Glutamatergic neuron (in vitro differentiated cells): ENCODE data around the gene KRT83. TPM values are rescaled to one million over a fixed set of nuclear protein-coding genes. Genes with fewer than 3 reads are reported as not detected.

ENCODE experiments used
- DNase-seq: peaks from one replicate; pipeline ENCODE4 v3.0.0; 2022
- H3K27ac Mint-ChIP-seq: one replicate; pipeline ENCODE4 v1.8.0; 2020; ENCODE audit warnings: mild to moderate bottlenecking, mixed read lengths, inconsistent platforms; ENCODE audit not compliant: unreplicated experiment
- H3K27me3 Mint-ChIP-seq: one replicate; pipeline ENCODE4 v1.8.0; 2020; ENCODE audit warnings: mild to moderate bottlenecking, moderate library complexity, mixed read lengths, inconsistent platforms; ENCODE audit not compliant: unreplicated experiment
- H3K36me3 Mint-ChIP-seq: one replicate; pipeline ENCODE4 v1.8.0; 2020; ENCODE audit warnings: mild to moderate bottlenecking, mixed read lengths, inconsistent platforms; ENCODE audit not compliant: unreplicated experiment
- H3K4me1 Mint-ChIP-seq: one replicate; pipeline ENCODE4 v1.8.0; 2020; ENCODE audit warnings: mild to moderate bottlenecking, low read depth, mixed read lengths, inconsistent platforms; ENCODE audit not compliant: unreplicated experiment
- H3K4me3 Mint-ChIP-seq: one replicate; pipeline ENCODE4 v1.8.0; 2020; ENCODE audit warnings: mild to moderate bottlenecking, mixed read lengths, inconsistent platforms; ENCODE audit not compliant: unreplicated experiment
- H3K9me3 Mint-ChIP-seq: one replicate; pipeline ENCODE4 v1.8.0; 2020; ENCODE audit warnings: mild to moderate bottlenecking, moderate library complexity, mixed read lengths, inconsistent platforms; ENCODE audit not compliant: unreplicated experiment
- CTCF ChIP-seq: fragments of 200-600 bp; sonication (generic); IDR thresholded peaks from one replicate; pipeline ENCODE4 v1.5.0; 2021; ENCODE audit not compliant: partially characterized antibody, unreplicated experiment
- total RNA-seq: library from RNA; stranded (reverse); fragmentation: NEBNext Ultra II Directional; extraction: Animal tissue kit (Norgen Biotek cat#: 25700); gene quantifications from one replicate; pipeline ENCODE4 v1.2.1, GENCODE V29; 2021; ENCODE audit not compliant: unreplicated experiment

Gene KRT83
- total RNA-seq, 1 donor from 2014 or later = not detected

DNA sequence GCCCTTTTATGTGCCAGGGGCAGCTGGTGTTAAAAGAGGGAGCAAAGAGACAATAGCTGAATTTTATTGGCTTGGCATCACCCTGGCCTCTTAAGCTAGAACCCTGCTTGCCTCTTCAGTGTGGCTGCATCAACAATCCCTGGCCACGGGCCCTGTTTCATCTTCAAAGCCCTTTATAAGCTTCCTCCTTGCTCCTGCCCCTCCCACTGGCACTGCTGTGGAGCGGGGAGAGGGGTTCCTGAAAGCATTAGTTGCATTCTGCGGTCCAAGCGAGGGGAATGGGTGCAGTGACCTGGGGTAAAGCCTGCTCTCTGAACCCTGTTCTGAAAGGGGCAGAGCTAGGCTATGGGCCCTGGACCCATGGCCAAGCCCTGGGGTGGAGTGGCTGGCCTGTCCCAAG is 220 bp upstream of the KRT83 start:
- no peaks in the 10 kb centered on the region for H3K4me1 Mint-ChIP-seq
- no peak overlapping the region for H3K4me3 Mint-ChIP-seq
- H3K9me3 Mint-ChIP-seq = peaks cover 4% of the 10 kb centered on the region
- no peak for DNase-seq
- H3K36me3 Mint-ChIP-seq = peaks cover 3% of the 10 kb centered on the region
- TF ChIP-seq CTCF = no peak
- no peak overlapping the region for H3K27ac Mint-ChIP-seq
- H3K27me3 Mint-ChIP-seq = peaks cover 7% of the 10 kb centered on the region

DNA sequence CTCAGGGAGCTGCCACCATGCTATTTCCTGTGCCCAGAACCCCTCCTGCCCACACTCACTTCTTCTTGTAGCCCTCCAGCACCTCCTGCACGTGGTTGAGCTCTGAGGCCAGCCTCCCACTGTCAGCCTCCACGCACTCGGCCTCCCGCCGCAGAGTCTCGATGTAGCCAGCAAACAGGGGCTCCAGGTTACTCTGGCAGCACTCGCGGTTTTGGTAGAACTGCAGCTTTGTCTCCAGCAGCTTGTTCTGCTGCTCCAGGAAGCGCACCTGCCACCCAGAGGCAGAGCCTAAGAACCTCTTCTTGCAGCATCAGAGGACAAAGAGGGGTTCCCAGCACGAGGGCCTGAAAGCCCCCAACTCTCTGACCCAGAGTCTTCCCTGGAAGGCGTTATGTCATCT is 2.1 kb downstream of the KRT83 start:
- H3K27me3 Mint-ChIP-seq = peaks cover 9% of the 10 kb centered on the region
- H3K4me1 Mint-ChIP-seq = no peaks in the 10 kb centered on the region
- no peak for DNase-seq
- no peak overlapping the region for H3K27ac Mint-ChIP-seq
- H3K36me3 Mint-ChIP-seq = no peaks in the 10 kb centered on the region
- no peak overlapping the region for H3K4me3 Mint-ChIP-seq
- no peaks in the 10 kb centered on the region for H3K9me3 Mint-ChIP-seq
- no peak for TF ChIP-seq CTCF

DNA sequence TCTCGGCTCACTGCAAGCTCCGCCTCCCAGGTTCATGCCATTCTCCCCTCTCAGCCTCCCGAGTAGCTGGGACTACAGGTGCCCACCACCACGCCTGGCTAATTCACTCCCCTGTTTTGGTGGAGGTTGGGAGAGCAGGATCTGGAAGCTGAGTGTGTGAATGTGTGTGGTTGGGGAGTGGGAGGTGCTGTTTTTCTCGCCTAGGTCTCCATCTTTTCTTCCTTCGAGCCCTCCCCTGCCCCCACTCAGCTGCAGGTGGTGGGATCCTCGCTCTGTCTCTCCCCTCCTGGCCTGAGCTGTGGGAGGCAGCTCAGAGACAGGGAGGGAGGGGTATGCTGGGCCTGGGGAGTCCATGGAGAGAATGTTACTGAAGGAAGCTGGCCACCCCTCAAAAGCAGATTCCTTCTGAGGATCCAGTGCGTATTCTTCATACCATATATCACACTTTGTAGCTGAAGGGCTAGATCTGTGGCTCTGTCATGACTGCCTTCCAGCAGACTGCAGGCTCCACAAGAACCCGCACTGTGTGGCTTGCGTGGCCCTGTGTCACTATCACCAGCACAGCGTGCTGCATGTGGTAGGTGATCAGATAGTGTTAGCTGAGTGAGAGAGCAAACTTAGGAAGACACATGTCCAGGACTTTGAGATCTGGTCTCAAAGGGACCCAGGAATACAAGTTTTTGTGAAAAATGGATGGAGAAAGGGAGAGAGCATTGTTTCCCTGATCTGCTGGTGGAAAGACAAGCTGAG is 2.8 kb downstream of the KRT83 start:
- Mint-ChIP-seq H3K9me3 (peaks cover 1% of the 10 kb centered on the region), H3K36me3 (no peaks in the 10 kb centered on the region), H3K4me3 (no peak overlapping the region), H3K4me1 (no peaks in the 10 kb centered on the region), H3K27ac (no peak overlapping the region), H3K27me3 (peaks cover 10% of the 10 kb centered on the region)
- TF ChIP-seq CTCF = no peak
- DNase-seq = no peak

GRCh38 chr12:52317468-52318052 is 3.6 kb downstream of the KRT83 start:
- TF ChIP-seq CTCF = no peak
- H3K27ac Mint-ChIP-seq = no peak overlapping the region
- H3K27me3 Mint-ChIP-seq = peaks cover 13% of the 10 kb centered on the region
- H3K9me3 Mint-ChIP-seq = peaks cover 5% of the 10 kb centered on the region
- no peak overlapping the region for H3K4me3 Mint-ChIP-seq
- no peaks in the 10 kb centered on the region for H3K4me1 Mint-ChIP-seq
- no peak for DNase-seq
- no peaks in the 10 kb centered on the region for H3K36me3 Mint-ChIP-seq

- Mint-ChIP-seq H3K27ac (no peak overlapping the region), H3K4me3 (no peak overlapping the region), H3K4me1 (no peaks in the 10 kb centered on the region), H3K27me3 (peaks cover 11% of the 10 kb centered on the region), H3K36me3 (no peaks in the 10 kb centered on the region), H3K9me3 (peaks cover 5% of the 10 kb centered on the region)
- DNase-seq = no peak
- no peak for TF ChIP-seq CTCF
Observed at GRCh38 chr12:52316701-52317100, 4.5 kb downstream of the KRT83 start.
